HG03432 (cell line): ENCODE measurements around the gene EDN3.

Source experiments
- ATAC-seq: cut with Tn5 transposase; IDR thresholded peaks from one replicate; pipeline ENCODE4 v1.9.1; 2021; ENCODE audit warnings: mild to moderate bottlenecking, moderate library complexity; ENCODE audit not compliant: unreplicated experiment

The EDN3 gene

DNA sequence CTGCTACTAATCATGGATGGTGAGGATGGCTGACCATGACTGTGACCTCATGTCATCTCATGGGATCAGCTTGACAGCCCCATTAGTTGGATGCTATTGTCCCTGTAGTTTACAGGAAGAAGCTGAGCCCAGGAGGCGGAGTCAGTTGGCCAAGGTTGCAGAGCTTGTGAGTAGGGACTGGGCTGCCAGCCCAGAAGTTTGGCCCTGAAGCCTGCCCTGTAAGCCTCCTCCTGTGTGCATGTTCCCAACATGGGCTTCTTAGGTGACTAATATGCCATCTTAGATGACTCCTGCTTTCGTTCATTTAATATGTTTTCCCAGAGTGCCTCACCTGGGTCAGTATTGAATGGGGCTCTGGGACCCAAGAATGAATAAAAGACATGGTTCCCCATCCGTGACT is 6.9 kb downstream of the EDN3 start:
- no peak for ATAC-seq

DNA sequence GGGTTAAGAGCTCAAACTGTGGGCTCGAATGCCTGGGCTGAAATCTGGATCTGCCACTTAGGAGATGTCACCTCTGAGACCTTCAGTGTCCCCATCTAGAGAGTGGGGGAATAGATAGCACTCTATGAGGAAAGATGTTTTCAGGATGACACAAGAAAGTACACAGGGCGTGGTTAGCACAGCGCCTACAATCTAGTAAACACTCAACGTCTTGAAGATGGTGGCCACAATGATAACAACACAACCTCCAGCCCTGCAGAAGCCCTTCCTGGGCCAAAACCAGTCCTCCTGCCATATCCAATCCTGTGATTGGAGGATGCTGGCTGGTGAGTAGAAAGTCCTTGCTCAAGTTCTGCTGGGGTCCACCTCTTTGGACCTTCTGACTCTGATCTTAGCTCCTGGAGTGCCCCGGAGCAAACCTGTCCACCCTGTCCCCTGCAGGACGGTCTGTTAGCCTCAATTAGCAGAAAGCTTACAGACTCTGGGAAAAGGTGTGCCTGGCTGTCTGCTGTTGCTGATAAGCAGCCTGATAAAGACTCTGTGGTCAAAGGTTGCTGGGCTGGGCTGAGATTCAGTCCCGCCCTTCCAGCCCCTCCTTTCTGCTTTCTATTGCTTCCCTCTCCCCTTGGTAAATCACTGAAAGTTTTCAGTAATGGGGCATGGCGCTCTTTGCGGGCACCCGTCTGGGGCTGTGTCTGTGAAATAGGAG is 8.2 kb downstream of the EDN3 start:
- no peak for ATAC-seq

DNA sequence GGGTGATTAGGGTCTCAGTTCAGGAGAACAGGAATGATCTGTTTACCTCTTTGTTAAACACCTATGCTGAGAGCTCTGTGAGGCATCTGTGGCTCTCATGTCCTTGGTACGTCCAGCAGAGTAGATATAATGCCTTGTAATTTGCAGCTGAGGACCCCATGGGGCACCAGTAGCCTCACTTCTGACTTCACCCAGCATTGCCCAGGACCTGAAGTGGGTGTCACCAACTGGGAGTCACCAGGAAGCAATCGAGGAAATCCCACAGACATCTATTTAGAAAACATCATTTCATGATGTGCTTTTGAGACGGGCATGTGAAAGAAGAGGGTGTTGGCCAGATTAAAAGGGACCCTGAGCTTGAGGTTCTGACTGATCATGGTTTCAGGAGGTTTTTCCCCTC is 8.8 kb downstream of the EDN3 start:
- ATAC-seq: no peak

DNA sequence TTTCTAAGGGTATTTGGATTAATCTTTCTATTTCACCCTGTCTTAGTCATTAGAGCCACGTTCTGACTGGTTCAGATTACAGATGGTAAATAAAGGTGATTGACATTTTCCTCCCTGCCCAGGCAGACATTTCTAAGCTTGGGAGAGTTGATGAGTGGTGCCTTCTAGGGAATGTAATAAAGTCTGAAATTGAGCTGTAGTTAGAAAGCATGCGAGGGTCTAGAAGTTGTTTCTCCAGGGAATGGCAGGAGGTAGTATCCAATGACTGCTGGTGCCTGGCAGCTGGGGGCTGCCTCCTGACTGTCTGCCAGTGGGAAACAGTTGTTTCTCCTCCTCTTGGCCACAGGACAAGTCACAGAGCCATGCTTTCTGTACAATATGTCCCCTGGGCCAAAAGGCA is 14.6 kb downstream of the EDN3 start:
- no peak for ATAC-seq

DNA sequence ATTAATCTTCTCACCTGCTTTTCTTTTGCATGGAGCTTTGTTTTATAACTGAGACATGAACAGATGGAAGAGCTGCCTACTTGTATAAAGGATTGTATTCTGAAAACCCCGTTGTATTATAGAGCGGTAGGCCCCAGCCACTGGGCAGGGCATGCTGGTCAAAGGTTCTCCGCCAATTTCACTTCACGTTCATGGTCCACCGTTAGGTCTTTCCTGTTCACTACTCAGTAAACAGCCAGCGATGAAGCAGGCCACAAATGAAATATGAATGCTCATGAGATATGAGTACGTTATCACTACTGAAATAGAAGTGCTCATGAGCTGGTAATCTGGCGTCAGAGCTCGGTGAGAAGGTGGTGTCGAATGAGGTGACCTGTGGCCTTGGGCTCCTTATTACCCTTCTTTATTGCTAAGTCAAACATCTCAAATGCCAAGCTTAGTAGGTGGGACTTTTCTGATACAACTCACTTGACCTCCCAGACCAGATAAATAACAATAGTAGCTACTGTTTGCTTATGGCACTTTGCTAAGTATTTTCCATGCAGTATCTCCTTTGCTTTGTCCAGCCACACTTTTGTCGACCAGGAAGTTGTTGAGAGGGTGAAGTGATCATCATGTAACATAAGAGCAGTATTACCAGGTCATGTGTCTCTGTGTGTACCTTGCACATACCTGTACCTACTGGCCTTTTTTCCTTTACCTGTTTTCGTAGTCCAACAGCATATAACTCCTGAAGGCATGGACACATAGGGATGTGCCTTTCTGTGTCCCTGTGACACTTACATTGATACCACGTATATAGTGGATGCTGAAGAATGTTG is 16.7 kb downstream of the EDN3 start:
- no peak for ATAC-seq

DNA sequence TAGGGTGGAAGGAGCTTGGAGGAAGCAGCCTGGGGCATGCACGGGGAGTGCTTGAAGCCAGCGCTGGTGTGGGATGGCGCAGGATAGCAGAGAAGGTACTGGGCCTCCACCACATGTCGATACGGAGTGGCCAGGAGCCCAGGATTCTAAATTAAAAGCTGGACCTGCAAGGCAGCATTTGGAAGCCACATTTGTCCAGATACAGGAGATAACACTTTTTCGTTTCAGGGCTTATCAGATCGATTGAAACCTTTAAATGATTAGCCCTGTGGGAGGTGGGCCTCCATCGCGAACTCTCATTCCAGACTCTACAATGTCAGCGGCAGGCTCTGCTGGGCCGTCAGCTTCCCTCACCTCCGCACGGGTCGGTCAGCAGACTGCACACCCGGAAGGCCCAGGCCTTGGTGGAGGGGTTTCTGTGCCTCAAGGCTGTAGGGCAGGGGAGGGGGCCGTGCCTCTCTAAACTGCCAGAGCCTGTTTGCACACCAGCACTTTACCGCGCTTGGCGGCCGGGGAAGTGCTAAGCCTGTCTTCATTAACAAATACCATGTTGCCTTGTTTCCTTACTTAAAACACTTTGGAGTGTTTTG is 17.9 kb downstream of the EDN3 start:
- ATAC-seq: no peak

DNA sequence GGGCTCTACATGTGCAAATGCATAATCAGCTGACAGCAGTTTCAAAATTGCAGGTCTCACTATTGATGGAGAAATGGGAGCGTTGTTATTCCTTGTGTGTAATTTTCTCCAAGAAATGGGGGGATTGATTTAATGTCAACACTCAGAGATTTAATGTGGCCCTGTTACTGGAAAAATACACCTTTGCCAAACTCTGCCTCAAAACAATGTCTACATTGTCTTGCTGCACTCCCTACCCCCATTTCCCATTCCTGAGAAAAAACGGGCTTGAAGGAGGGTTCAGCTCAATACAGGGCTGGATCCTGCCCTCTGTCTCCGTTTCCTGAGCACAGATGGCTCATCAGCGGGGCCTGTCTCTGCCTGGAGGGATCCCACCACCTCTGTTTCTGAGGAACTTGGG is 18.4 kb downstream of the EDN3 start:
- ATAC-seq: no peak

DNA sequence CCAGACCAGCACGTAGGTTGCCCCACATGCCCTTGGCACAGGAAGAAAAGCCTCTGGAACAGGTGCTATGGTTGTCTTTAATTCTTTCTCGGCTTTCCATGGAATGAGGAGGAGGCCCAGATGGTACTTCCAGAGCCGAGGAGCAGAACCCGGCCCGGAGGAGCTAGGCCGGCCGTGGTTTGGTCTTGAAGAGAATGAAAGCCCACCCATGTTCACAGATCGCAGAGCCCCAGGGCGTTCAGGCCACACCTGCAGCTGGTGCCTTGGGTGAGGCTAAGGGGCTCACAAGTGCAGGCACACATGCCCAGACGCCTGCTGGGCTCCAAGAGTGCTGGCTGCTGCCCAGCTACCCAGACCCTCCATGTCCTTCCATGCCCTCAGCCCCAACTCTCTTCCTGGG is 20.0 kb downstream of the EDN3 start:
- no peak for ATAC-seq

DNA sequence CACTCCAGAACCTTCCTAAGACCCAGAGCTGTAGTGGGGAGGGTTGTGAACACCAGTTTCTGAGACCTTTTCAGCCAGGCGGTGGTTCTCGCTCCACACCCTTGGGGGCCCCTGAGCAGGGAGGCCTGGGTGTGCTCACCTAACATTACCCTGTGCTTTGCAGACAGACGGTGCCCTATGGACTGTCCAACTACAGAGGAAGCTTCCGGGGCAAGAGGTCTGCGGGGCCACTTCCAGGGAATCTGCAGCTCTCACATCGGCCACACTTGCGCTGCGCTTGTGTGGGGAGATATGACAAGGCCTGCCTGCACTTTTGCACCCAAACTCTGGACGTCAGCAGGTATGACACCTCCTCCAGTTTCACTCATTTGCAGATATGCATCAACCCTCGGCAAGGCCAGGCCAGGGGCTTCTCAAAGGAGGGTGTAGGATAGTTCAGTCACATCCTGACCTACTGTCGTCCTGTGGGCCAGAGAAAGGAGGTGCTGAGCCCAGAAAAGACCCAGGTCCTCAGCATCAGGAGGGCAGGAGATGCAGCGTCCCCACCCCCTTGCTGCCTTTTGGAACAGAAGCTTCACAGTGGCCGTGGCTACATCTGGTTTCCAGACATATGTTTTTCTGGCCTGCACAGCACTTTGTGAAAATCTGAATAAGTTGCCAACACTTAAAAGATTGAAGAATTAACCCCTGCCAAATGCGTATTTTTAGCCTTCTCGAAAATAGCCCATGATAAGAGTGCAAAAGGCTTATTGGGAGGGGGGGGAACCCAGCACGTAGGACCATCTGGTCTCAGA is 20.6 kb downstream of the EDN3 start:
- ATAC-seq: no peak

DNA sequence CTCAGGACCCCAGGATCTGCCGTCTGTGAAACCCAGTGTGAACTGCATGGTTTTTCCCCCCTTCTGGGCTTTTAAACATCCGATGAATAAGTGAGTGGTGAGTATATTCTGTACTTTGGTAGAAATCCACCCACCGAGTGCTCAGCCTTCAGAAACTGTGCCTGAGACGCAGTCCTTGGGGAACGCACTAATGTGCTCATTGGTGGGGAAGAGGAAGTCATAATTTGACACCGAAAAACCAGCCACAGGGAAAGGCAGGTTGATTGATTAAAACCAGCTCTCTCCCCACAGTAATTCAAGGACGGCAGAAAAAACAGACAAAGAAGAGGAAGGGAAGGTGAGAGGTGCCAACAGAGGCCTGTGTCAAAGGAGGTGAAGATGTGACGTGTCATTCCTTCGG is 21.7 kb downstream of the EDN3 start:
- ATAC-seq: no peak

DNA sequence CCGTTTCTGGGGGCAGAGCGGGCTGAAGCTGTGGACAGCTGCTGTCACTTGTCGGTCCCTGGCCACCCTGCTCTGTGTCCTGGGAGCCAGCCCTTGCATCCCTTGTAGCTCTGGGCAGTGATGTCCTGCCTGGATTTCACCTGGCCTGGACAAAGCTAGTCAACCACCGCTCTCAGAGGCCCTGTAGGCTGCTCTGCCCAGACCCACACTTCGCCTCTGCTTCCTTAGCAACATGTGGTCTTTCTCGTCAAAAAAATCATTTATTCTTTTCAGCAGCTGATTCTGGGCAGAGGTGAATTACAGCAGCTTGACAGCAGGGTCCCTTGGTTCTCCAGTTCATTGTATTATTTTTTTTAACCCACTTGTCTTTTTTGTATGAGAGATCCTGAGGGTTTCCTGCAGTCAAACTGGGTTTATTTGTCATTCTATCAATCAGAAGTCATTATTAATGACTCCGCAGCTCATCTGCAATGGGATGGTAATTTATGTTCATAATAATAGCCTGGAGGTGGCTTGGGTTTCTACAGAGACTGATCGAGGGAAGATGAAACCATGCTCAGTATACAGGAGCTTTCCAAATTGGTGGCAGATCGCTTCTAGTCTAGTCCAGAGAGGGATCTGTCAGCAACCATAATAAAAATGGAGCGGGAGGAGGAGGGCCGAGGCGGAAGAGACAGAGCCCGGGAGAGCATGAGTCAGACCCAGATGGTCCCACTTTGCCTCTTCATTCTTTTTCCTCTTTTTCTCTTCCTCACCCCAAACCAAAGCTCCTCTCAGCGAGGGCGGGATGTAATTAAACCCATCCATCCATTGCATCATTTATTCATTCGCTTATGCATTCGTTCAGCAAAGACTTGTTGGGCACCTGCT is 22.4 kb downstream of the EDN3 start:
- no peak for ATAC-seq

DNA sequence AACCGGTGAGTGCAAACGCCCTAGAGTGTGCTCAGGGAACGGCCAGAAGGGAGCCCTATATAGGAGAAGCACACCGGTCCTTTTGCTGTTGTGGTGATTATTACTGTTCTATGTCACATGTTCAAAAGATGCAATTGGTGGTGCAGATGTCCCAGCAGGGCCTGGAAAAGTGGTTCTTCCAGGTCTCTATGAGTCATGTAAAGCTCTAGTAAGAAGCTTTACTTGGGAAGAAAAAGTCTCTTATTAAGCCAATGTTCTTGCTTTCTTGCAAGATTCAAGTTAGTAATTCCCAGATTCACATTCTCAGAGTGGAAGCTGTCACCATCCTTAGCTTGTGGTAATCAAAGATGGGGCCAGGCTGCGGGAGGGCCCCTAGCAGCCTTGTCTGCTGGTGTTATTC is 23.3 kb downstream of the EDN3 start:
- ATAC-seq: no peak

DNA sequence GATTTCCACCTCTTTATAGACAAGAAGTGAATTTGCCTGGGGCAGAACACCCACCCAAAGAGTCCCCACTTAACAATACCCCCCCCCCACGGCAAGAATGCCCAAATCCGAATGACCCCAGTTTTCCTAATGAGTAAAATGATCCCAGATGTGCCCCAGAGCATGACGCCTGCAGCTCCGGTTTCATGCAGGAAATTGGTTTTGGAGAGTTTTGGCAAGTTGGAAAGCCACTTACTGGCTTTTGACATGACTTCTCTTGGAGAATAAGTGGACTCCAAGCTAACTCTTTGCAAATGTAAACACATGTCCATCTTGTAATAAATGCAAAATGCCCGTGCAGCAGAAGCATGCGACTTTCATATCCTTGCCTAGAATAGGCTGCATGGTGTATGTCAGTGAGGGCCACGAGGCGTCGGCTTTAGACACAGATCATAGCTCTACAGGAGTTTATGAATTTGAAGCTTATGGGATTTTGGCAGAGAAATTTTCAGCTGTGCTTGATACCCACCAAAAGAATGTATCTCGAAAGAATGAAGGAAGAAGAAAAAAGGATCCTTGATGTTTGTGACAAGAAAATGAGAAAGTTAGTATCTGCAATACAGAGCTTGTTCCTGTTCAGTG is 24.2 kb downstream of the EDN3 start:
- no peak for ATAC-seq

DNA sequence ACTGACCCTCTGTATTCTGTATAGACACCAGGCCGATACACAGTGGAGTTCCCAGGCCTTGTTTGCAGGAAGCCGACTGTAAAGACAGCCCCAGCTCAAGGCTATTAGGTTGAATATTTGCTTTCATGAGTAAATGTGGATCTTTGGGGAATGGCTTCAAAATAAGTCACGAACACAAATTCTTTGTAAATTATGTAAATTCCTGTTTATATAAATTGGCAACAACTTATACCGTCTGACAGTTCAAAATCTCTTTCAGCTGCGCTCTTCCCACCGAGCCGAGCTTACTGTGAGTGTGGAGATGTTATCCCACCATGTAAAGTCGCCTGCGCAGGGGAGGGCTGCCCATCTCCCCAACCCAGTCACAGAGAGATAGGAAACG is 24.7 kb downstream of the EDN3 start:
- no peak for ATAC-seq

DNA sequence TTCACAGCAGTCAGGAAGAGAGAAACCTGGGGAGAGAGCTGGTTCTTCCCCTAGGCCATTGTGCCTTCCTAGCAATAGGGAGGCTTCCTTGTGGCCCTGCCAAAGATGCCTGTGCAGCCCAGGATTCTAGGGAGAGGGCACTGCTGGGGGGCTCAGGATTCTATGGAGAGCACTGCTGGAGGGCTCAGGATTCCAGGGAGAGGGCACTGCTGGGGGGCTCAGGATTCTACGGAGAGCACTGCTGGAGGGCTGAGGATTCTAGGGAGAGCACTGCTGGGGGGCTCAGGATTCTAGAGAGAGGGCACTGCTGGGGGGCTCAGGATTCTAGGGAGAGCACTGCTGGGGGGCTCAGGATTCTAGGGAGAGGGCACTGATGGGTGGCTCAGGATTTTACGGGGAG is 25.8 kb downstream of the EDN3 start:
- ATAC-seq: no peak

DNA sequence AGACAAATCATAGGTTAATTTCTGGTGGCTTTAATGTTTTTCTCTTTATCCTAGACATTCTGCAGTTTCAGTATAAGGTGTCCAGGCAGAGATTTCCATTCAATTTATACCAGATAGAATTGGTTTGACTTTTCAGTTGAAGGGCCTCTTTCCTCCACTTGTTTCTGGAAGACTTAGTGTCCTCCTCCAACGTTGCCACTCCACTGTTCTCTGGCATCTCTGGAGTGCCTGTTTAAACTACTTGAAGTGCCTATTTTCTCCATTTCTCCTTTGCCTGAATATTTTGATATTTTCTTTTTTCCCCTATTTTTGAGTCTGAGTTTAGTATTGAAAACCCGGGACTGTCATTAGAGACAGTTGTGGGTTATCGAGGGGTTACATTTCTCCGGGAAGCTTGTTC is 27.7 kb downstream of the EDN3 start:
- ATAC-seq: no peak

DNA sequence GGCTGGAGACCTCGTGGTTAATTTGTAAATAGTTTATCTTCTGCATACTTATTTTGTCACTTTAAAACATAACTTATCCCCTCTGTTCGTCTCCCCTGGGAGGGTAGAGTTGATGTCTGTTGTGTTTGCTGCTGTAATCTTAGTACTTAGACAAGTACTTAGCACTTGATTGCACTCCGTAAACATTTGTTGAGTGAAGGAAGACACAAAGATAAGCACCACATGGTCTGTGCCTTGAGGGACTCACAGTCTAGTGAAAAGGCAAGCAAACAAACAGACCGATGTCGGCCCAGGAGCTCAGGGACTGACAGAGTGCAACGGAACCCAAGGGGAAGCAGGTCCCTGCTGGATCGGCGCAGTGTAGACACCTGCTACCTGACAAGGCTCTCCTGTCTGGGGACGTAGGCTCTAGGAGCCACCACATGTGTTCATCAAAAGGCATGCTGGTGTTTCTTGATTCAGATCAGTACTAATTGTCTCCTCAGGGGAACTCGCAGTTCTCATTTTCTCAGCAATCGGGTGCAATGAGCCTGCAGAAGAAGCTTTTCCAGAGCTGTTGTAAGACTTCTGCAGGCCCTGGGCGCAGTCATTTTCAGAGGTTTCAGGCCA is 31.4 kb downstream of the EDN3 start:
- no peak for ATAC-seq

DNA sequence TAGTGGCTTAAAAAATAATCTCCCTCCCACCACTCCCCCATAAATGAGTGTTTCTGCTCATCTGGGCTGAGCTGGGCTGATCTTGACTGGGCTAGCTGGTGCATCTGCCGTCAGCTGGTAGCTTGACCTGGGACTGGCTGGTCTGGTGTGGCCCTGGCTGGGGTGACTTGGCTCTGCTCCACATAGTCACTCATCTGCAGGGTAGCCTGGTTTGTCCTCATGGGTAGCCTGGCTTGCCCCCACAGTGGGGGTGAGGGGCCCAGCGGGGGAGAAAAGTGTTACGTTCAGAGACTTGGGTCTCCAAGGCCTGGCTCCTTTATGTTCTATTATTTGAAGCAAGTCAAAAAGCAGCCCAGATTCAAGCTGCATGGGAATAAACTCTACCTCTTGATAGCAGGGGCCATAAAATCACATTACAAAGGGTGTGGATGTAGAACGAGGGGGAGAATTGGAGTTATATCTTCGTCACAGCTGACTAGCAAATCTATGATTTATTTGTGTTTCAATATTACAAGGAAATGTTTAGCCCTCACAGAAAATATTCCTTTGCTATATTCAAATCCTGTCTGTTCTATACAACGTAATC is 32.9 kb downstream of the EDN3 start:
- no peak for ATAC-seq

DNA sequence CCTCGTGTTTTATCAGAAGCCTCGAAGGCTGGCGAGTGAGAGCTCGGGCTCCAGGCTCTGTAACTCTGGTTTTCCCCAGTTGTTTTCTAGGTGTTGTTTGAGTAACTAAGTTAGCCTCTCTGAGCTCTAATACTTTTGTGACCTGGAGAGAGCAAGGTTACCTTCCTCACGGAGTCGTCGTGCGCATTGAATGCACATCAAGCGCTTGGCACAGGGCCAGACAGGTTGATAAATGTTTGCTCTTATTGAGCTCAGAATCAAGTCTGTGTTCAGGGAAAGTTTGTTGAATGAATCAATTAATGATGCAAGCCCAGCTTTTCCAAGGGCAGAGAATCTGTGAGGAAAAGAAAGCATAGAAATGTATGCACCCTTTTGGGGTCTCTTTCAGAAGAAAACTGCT is 33.5 kb downstream of the EDN3 start:
- ATAC-seq: no peak
